Panc1 (cell line): ENCODE measurements around the gene PSMA2. TPM values are rescaled to one million over a fixed set of nuclear protein-coding genes. Genes with fewer than 3 reads are reported as not detected.

Source experiments
- ATAC-seq: fragments of 200-7000 bp; cut with Tn5 transposase; 2 replicates; pipeline ENCODE4 v1.9.1; 2020; ENCODE audit warnings: mild to moderate bottlenecking, moderate library complexity
- BruUV-seq: library from RNA; stranded (reverse); fragments of 400-500 nt; replicated peaks from 2 replicates; lab custom pipeline; 2021; lab: Mats Ljungman, UMichigan
- CTCF ChIA-PET: fragments of 300-600 bp; sonication (Branson Sonifier 250); formaldehyde crosslinking; loops from one replicate; lab custom pipeline; 2022; ENCODE audit warnings: antibody characterized with exemption; lab: Charles Lee
- POLR2A ChIA-PET: fragments of 300-600 bp; sonication (Branson Sonifier 250); formaldehyde crosslinking; loops from one replicate; lab custom pipeline; 2022; ENCODE audit warnings: antibody characterized with exemption; lab: Charles Lee
- DNase-seq: peaks from one replicate; pipeline ENCODE4 v3.0.0-alpha.2; 2010; ENCODE audit warnings: low read depth, low spot score
- H3K27ac ChIP-seq: 2 replicates; pipeline ENCODE4 v1.5.1; 2011; ENCODE audit warnings: mild to moderate bottlenecking, low read length, inconsistent platforms
- H3K27me3 ChIP-seq: fragments of 200-500 bp; sonication (Bioruptor generic); 2 replicates; pipeline ENCODE4 v1.6.0; 2014; ENCODE audit warnings: low read length, inconsistent platforms; ENCODE audit not compliant: control insufficient read depth, insufficient read depth
- H3K36me3 ChIP-seq: fragments of 200-500 bp; sonication (Bioruptor generic); 2 replicates; pipeline ENCODE4 v1.5.1; 2014; ENCODE audit warnings: inconsistent platforms, mild to moderate bottlenecking, low read length, moderate library complexity; ENCODE audit not compliant: control insufficient read depth, insufficient read depth
- H3K4me1 ChIP-seq: 2 replicates; pipeline ENCODE4 v1.5.1; 2011; ENCODE audit warnings: inconsistent platforms, mild to moderate bottlenecking, low read length, moderate library complexity; ENCODE audit not compliant: control insufficient read depth, insufficient read depth
- H3K4me3 ChIP-seq, 2 experiments: 2 replicates each; pipeline ENCODE4 v1.5.1; 2011 to 2012; ENCODE audit warnings: low read depth in 2 of 2, low read length in 2 of 2, mild to moderate bottlenecking in 2 of 2, inconsistent platforms in 1 of 2, moderate library complexity in 1 of 2
- H3K9me3 ChIP-seq: fragments of 200-500 bp; sonication (Bioruptor generic); 2 replicates; pipeline ENCODE4 v1.5.1; 2014; ENCODE audit warnings: low read depth, mild to moderate bottlenecking, inconsistent platforms, low read length, moderate library complexity; ENCODE audit not compliant: control insufficient read depth, insufficient read depth
- POLR2AphosphoS5 ChIP-seq: IDR thresholded peaks from 2 replicates; pipeline ENCODE4 v1.6.1; 2012; ENCODE audit warnings: mild to moderate bottlenecking, low read depth, low read length, moderate library complexity
- REST ChIP-seq, 2 experiments: IDR thresholded peaks; 2 replicates each; pipeline ENCODE4 v1.6.1; 2011 to 2012; ENCODE audit warnings: low read depth in 2 of 2, control low read depth in 1 of 2, low read length in 1 of 2, mild to moderate bottlenecking in 1 of 2, moderate library complexity in 1 of 2; ENCODE audit not compliant: insufficient read depth in 1 of 2
- SIN3A ChIP-seq: IDR thresholded peaks from 2 replicates; pipeline ENCODE4 v1.6.1; 2012; ENCODE audit warnings: low read depth, mild to moderate bottlenecking, low read length, moderate library complexity, borderline replicate concordance; ENCODE audit not compliant: insufficient read depth
- TCF7L2 ChIP-seq: IDR thresholded peaks from 2 replicates; pipeline ENCODE4 v1.6.1; 2011; ENCODE audit warnings: mild to moderate bottlenecking, low read depth, low read length, inconsistent platforms
- in situ Hi-C: cut with HindIII; loops from 2 replicates; pipeline ENCODE4 v1.10.0; 2016; ENCODE audit warnings: low sequenced_read_pairs, low pct_unique_long_range_greater_than_20kb
- intact Hi-C: fragments of 100-400 bp; cut with micrococcal nuclease; formaldehyde crosslinking; loops from one replicate; pipeline ENCODE4 v1.10.0; 2022; ENCODE audit not compliant: unreplicated experiment
- total RNA-seq: library from RNA; stranded (reverse); gene quantifications from one replicate; pipeline ENCODE4 v1.2.1, GENCODE V29; 2021; ENCODE audit not compliant: unreplicated experiment
- TF ChIP-seq, protein P1 (sequence below): fragments of 450-650 bp; IDR thresholded peaks from 2 replicates; pipeline ENCODE4 v1.5.1; 2017; ENCODE audit warnings: mild to moderate bottlenecking

The PSMA2 gene
- total RNA-seq, 1 experiment from 2014 or later = 180 TPM

GRCh38 chr7:42880392-42880791 is 51.6 kb downstream of the PSMA2 start:
- in situ Hi-C loops = no loop called here
- ChIA-PET CTCF (interaction anchor here (0.7 kb wide), 1 partner anchor 941 kb away, joined by 5 read pairs; no protein-coding TSS in a partner anchor), POLR2A (no interaction called here)
- Histone ChIP-seq H3K27me3 (no peaks in the 10 kb centered on the region; the same call in 1 of the 2 replicates), H3K9me3 (no peaks in the 10 kb centered on the region), H3K36me3 (no peaks in the 10 kb centered on the region), H3K27ac (no peak overlapping the region), H3K4me3 (no peak overlapping the region), H3K4me1 (no peaks in the 10 kb centered on the region)
- DNase-seq (no peak), ATAC-seq (no peak)
- intact Hi-C loops = no loop called here
- no TSS peak for BruUV-seq
- TF ChIP-seq SIN3A (no peak), REST (IDR thresholded peaks at IDR 0.05; ENCODE audit: insufficient read depth in 1 of 2, low read depth in 2 of 2, low read length in 1 of 2) (no peak), POLR2AphosphoS5 (no peak), TCF7L2 (no peak)
- TF ChIP-seq, protein P1, sequence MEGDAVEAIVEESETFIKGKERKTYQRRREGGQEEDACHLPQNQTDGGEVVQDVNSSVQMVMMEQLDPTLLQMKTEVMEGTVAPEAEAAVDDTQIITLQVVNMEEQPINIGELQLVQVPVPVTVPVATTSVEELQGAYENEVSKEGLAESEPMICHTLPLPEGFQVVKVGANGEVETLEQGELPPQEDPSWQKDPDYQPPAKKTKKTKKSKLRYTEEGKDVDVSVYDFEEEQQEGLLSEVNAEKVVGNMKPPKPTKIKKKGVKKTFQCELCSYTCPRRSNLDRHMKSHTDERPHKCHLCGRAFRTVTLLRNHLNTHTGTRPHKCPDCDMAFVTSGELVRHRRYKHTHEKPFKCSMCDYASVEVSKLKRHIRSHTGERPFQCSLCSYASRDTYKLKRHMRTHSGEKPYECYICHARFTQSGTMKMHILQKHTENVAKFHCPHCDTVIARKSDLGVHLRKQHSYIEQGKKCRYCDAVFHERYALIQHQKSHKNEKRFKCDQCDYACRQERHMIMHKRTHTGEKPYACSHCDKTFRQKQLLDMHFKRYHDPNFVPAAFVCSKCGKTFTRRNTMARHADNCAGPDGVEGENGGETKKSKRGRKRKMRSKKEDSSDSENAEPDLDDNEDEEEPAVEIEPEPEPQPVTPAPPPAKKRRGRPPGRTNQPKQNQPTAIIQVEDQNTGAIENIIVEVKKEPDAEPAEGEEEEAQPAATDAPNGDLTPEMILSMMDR = no peak

DNA sequence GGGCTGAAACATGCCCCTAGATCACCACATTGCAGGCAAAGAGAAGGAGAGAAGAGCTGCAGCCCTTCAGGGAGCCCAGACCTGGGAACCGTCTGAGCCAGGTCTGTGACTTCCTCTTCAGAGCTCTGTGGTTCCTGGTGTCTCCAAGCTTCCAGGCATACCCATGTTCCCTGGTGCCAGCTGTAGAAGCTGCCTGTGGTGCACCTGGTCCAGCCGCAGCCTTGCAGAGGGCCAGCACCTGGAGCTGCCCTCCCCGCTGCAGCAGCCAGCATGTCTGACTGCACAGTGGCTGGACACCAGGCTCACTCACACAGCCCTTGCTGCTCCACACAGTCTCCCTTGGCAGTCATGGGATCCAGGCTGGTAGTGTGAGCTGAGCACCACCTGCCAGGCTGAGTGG is 53.7 kb downstream of the PSMA2 start:
- DNase-seq (no peak), ATAC-seq (0 out of 2 replicates have a peak, but pooled peaks have one; percentile 27)
- Histone ChIP-seq H3K9me3 (no peaks in the 10 kb centered on the region), H3K4me1 (no peaks in the 10 kb centered on the region), H3K36me3 (no peaks in the 10 kb centered on the region), H3K4me3 (no peak overlapping the region), H3K27ac (no peak overlapping the region), H3K27me3 (no peaks in the 10 kb centered on the region; the same call in 1 of the 2 replicates)
- ChIA-PET CTCF (interaction anchor here (0.9 to 1.2 kb wide), 2 partner anchors 14 to 938 kb away, joined by 4 read pairs; no protein-coding TSS in a partner anchor), POLR2A (no interaction called here)
- in situ Hi-C loops (no loop called here), intact Hi-C loops (no loop called here)
- BruUV-seq = no TSS peak
- TF ChIP-seq TCF7L2 (no peak), SIN3A (no peak), POLR2AphosphoS5 (no peak), REST (IDR thresholded peaks at IDR 0.05; ENCODE audit: insufficient read depth in 1 of 2, low read depth in 2 of 2, low read length in 1 of 2) (no peak)
- TF ChIP-seq, protein P1 = no peak
